Measurements from ENCODE around the gene RHOV. TPM values are rescaled to one million over a fixed set of nuclear protein-coding genes. Genes with fewer than 3 reads are reported as not detected.

RHOV gene
- polyA plus RNA-seq, 1 of the 3 experiments (the other 2 are of a cell fraction), result 0.62 TPM

- TF ChIP-seq USF1 (IDR thresholded peaks at IDR 0.05; ENCODE audit: borderline replicate concordance, low read depth) (no peak), YY1 (IDR thresholded peaks at IDR 0.05; ENCODE audit: low read depth) (no peak), MEF2A (IDR thresholded peaks at IDR 0.05; ENCODE audit: borderline replicate concordance, low read depth) (no peak), EP300 (IDR thresholded peaks at IDR 0.05; ENCODE audit: borderline replicate concordance in 1 of 2, low read depth in 1 of 2, low read length in 1 of 2) (no peak)
- TF ChIP-seq, protein P1, sequence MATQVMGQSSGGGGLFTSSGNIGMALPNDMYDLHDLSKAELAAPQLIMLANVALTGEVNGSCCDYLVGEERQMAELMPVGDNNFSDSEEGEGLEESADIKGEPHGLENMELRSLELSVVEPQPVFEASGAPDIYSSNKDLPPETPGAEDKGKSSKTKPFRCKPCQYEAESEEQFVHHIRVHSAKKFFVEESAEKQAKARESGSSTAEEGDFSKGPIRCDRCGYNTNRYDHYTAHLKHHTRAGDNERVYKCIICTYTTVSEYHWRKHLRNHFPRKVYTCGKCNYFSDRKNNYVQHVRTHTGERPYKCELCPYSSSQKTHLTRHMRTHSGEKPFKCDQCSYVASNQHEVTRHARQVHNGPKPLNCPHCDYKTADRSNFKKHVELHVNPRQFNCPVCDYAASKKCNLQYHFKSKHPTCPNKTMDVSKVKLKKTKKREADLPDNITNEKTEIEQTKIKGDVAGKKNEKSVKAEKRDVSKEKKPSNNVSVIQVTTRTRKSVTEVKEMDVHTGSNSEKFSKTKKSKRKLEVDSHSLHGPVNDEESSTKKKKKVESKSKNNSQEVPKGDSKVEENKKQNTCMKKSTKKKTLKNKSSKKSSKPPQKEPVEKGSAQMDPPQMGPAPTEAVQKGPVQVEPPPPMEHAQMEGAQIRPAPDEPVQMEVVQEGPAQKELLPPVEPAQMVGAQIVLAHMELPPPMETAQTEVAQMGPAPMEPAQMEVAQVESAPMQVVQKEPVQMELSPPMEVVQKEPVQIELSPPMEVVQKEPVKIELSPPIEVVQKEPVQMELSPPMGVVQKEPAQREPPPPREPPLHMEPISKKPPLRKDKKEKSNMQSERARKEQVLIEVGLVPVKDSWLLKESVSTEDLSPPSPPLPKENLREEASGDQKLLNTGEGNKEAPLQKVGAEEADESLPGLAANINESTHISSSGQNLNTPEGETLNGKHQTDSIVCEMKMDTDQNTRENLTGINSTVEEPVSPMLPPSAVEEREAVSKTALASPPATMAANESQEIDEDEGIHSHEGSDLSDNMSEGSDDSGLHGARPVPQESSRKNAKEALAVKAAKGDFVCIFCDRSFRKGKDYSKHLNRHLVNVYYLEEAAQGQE (IDR thresholded peaks at IDR 0.05; ENCODE audit: low read depth, low read length), result no peak
- TF ChIP-seq, protein P2, sequence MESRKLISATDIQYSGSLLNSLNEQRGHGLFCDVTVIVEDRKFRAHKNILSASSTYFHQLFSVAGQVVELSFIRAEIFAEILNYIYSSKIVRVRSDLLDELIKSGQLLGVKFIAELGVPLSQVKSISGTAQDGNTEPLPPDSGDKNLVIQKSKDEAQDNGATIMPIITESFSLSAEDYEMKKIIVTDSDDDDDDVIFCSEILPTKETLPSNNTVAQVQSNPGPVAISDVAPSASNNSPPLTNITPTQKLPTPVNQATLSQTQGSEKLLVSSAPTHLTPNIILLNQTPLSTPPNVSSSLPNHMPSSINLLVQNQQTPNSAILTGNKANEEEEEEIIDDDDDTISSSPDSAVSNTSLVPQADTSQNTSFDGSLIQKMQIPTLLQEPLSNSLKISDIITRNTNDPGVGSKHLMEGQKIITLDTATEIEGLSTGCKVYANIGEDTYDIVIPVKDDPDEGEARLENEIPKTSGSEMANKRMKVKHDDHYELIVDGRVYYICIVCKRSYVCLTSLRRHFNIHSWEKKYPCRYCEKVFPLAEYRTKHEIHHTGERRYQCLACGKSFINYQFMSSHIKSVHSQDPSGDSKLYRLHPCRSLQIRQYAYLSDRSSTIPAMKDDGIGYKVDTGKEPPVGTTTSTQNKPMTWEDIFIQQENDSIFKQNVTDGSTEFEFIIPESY (IDR thresholded peaks at IDR 0.05; ENCODE audit: borderline replicate concordance, low read depth), result no peak
- no peak for DNase-seq
- Histone ChIP-seq H3K9ac (no peak overlapping the region), H3F3A (replicated peaks; ENCODE audit: insufficient read depth) (no peaks in the 10 kb centered on the region), H3K9me2 (no peaks in the 10 kb centered on the region), H3K79me2 (ENCODE audit: insufficient read depth) (no peaks in the 10 kb centered on the region), H3K4me3 (ENCODE audit: low read depth in 2 of 2, low read length in 1 of 2) (peak overlapping the region; percentile 52 to 63; a peak in 3 of 4 replicates), H4K20me1 (ENCODE audit: insufficient read depth) (no peaks in the 10 kb centered on the region), H3K4me1 (ENCODE audit: control insufficient read depth in 1 of 2, insufficient read depth in 2 of 2, low read depth in 1 of 2, low read length in 1 of 2) (no peaks in the 10 kb centered on the region; a peak in 1 of 4 replicates), H3K27ac (ENCODE audit: low read depth in 2 of 2, low read length in 1 of 2) (no peak overlapping the region), H2AFZ (ENCODE audit: low read depth) (peak overlapping the region; percentile 79; the same call in 1 of the 2 replicates), H3K9me3 (no peaks in the 10 kb centered on the region), H3K4me2 (peak overlapping the region; percentile 90), H3K36me3 (replicated peaks in 1 of 2; ENCODE audit: control insufficient read depth in 1 of 2, insufficient read depth in 2 of 2, low read length in 1 of 2) (no peaks in the 10 kb centered on the region), H3K27me3 (ENCODE audit: insufficient read depth) (no peaks in the 10 kb centered on the region)
- WGBS (ENCODE audit: low lambda C conversion rate), result 72% methylated on average over 14 of the region's 33 CpGs
- POLR2A ChIA-PET, result interaction anchor here (0.7 to 2.6 kb wide), 4 partner anchors 15 to 22 kb away, joined by 3 to 12 read pairs (median 8); partner anchors contain the start of gene VPS18
- CTCF ChIA-PET, result interaction anchor here (0.6 to 11.1 kb wide), 20 partner anchors 9 to 594 kb away, joined by 3 to 69 read pairs (median 4); partner anchors contain the start of genes RAD51, SPINT1 and VPS18
Observed at GRCh38 chr15:40872791-40873693, 992 bp downstream of the RHOV start.

Measured in SK-N-SH (cell line).